Pancreas (tissue), 10 donors: Measurements from ENCODE around the gene GALNT7. TPM values are rescaled to one million over a fixed set of nuclear protein-coding genes. Genes with fewer than 3 reads are reported as not detected.
A peak's percentile ranks its signal among the peaks of the same experiment; 100 is the strongest.

Experiments
- ATAC-seq, 4 donors: fragments of 200-7000 bp; cut with Tn5 transposase; one replicate each; pipeline versions ENCODE4 v1.8.0 to v1.9.1; 2020; ENCODE audit warnings: mild to moderate bottlenecking in 4 of 4, moderate library complexity in 4 of 4
- DNase-seq, 6 donors: peaks; one replicate each; pipeline ENCODE4 v3.0.0-alpha.2; 2020
- FAIRE-seq: peaks from 2 replicates; lab custom pipeline; 2012; peaks lifted over from hg19 to GRCh38; lab: Jason Lieb, UNC
- H3K27ac ChIP-seq, 4 donors: fragments of 200-600 bp; sonication (generic); 1 replicate in 3 of 4; 2 replicates in 1 of 4; pipeline versions ENCODE4 v1.5.0 to v1.8.0; 2020
- H3K27me3 ChIP-seq, 4 donors: fragments of 200-600 bp; one replicate each; pipeline ENCODE4 v1.8.0; 2021
- H3K36me3 ChIP-seq, 3 donors: fragments of 200-600 bp; sonication (generic) in 1 of 3; one replicate each; pipeline versions ENCODE4 v1.5.0 to v1.8.0; 2020 to 2021
- H3K4me1 ChIP-seq, 3 donors: fragments of 200-600 bp; one replicate each; pipeline ENCODE4 v1.8.0; 2021
- H3K4me3 ChIP-seq, 4 donors: fragments of 200-600 bp; sonication (generic) in 2 of 4; one replicate each; pipeline versions ENCODE4 v1.5.0 to v1.8.0; 2020 to 2021
- H3K9me3 ChIP-seq, 4 donors: fragments of 200-600 bp; one replicate each; pipeline ENCODE4 v1.8.0; 2021
- CTCF ChIP-seq, 4 donors: fragments of 200-600 bp; sonication (generic) in 3 of 4; IDR thresholded peaks; one replicate each; pipeline versions ENCODE4 v1.5.0 to v1.8.0; 2021; ENCODE audit warnings: antibody characterized with exemption in 4 of 4
- WGBS, 2 donors: extraction: QIAGEN DNeasy Blood & Tissue Kit; methylation state at CpG; one replicate each; pipeline ENCODE4 v1.1.7; 2013; 5-methylcytosine and 5-hydroxymethylcytosine counted together
- intact Hi-C, 3 donors: fragments of 100-400 bp; cut with DNase I; formaldehyde crosslinking; loops; one replicate each; pipeline versions ENCODE4 v1.11.1 to v1.14.2; 2022
- polyA plus RNA-seq, 2 donors: library from polyadenylated mRNA; stranded (reverse); fragments of 200-250 nt; gene quantifications; one replicate each; pipeline ENCODE4 v1.2.3, GENCODE V29; 2013
- total RNA-seq, 6 donors: library from RNA; stranded (reverse); fragmentation: NEBNext Ultra II Directional in 4 of 6; extraction: Animal tissue kit (Norgen Biotek cat#: 25700) in 4 of 6; gene quantifications; one replicate each; pipeline versions ENCODE4 v1.2.1 to v1.2.4, GENCODE V29; 2021 to 2023
- donor health status: healthy with polysubstance abuse.
- donor health status: DM: no; HTN: no; CAD: no; lungs with moderate emphysema.
- donor health status: DM: no; HTN: no; CAD: no.
- donor health status: control.
- donor health status: control.
- donor health status: Bipolar disorder and iron deficiency.
- donor health status: DM: yes; HTN: yes; CAD: no.
- donor health status: DM: no; HTN: no; CAD: no.
- donor health status: DM: no; HTN: no; CAD: no.
- donor health status: DM: yes; HTN: yes; CAD: no.

Gene GALNT7
- total and polyA plus RNA-seq, 8 donors = 5.7 to 31.2 (median 23.0) TPM

GRCh38 chr4:173205656-173206055 is 37.0 kb downstream of the GALNT7 start:
- peak in 1 of 6 donors; percentile 31 for DNase-seq
- H3K4me3 ChIP-seq = no peak overlapping the region
- no peaks in the 10 kb centered on the region for H3K27me3 ChIP-seq
- H3K9me3 ChIP-seq = no peaks in the 10 kb centered on the region
- WGBS, 2 donors = 92 to 100% methylated on average over 2 of the region's 2 CpGs
- intact Hi-C loops = no loop called here
- H3K27ac ChIP-seq = no peak overlapping the region
- no peak for ATAC-seq
- no peaks in the 10 kb centered on the region for H3K36me3 ChIP-seq
- no peak for FAIRE-seq
- H3K4me1 ChIP-seq = peaks cover 6 to 11% (median 9%) of the 10 kb centered on the region in 3 donors
- no peak for TF ChIP-seq CTCF (IDR thresholded peaks at IDR 0.05)

- no peak overlapping the region for H3K27ac ChIP-seq
- no peaks in the 10 kb centered on the region for H3K27me3 ChIP-seq
- WGBS, 2 donors = 95% methylated on average over 7 of the region's 7 CpGs
- no peaks in the 10 kb centered on the region for H3K36me3 ChIP-seq
- intact Hi-C loops = no loop called here
- FAIRE-seq (no peak), ATAC-seq (no peak), DNase-seq (no peak)
- H3K9me3 ChIP-seq = no peaks in the 10 kb centered on the region
- no peak overlapping the region for H3K4me3 ChIP-seq
- no peak for TF ChIP-seq CTCF (IDR thresholded peaks at IDR 0.05)
- H3K4me1 ChIP-seq = peaks cover 14 to 21% (median 20%) of the 10 kb centered on the region in 3 donors
Observed at GRCh38 chr4:173208420-173208819, 39.8 kb downstream of the GALNT7 start.

- no peak overlapping the region for H3K4me3 ChIP-seq
- H3K4me1 ChIP-seq = peaks cover 14 to 21% (median 20%) of the 10 kb centered on the region in 3 donors
- no peak overlapping the region for H3K27ac ChIP-seq
- intact Hi-C loops = no loop called here
- 77 to 89% methylated on average over 1 of the region's 1 CpG for WGBS, 2 donors
- FAIRE-seq = no peak
- no peak for ATAC-seq
- DNase-seq = no peak
- no peaks in the 10 kb centered on the region for H3K9me3 ChIP-seq
- no peak for TF ChIP-seq CTCF (IDR thresholded peaks at IDR 0.05)
- H3K27me3 ChIP-seq = no peaks in the 10 kb centered on the region
- no peaks in the 10 kb centered on the region for H3K36me3 ChIP-seq
Observed at GRCh38 chr4:173211222-173211621, 42.6 kb downstream of the GALNT7 start.

GRCh38 chr4:173211838-173212237 is 43.2 kb downstream of the GALNT7 start:
- DNase-seq (no peak), FAIRE-seq (no peak), ATAC-seq (peak in 3 of 4 donors; percentile 60 to 70 (median 65))
- no peaks in the 10 kb centered on the region for H3K9me3 ChIP-seq
- no peak overlapping the region for H3K4me3 ChIP-seq
- no peak overlapping the region for H3K27ac ChIP-seq
- intact Hi-C loops = no loop called here
- no peaks in the 10 kb centered on the region for H3K27me3 ChIP-seq
- peaks cover 14 to 21% (median 20%) of the 10 kb centered on the region in 3 donors for H3K4me1 ChIP-seq
- whole genome bisulfite sequencing, 2 donors = 7 to 16% methylated on average over 1 of the region's 1 CpG
- no peak for TF ChIP-seq CTCF (IDR thresholded peaks at IDR 0.05)
- no peaks in the 10 kb centered on the region for H3K36me3 ChIP-seq

GRCh38 chr4:173212379-173212778 is 43.8 kb downstream of the GALNT7 start:
- WGBS, 2 donors = 33 to 38% methylated on average over 1 of the region's 1 CpG
- H3K4me1 ChIP-seq = peaks cover 14 to 21% (median 20%) of the 10 kb centered on the region in 3 donors
- no peak overlapping the region for H3K27ac ChIP-seq
- intact Hi-C loops = no loop called here
- ATAC-seq (no peak), FAIRE-seq (no peak), DNase-seq (no peak)
- H3K36me3 ChIP-seq = no peaks in the 10 kb centered on the region
- no peak overlapping the region for H3K4me3 ChIP-seq
- H3K27me3 ChIP-seq = no peaks in the 10 kb centered on the region
- TF ChIP-seq CTCF (IDR thresholded peaks at IDR 0.05) = no peak
- H3K9me3 ChIP-seq = no peaks in the 10 kb centered on the region
